NT2/D1 (cell line): ENCODE measurements around the gene PCBP2.

ENCODE experiments used
- DNase-seq: peaks from one replicate; pipeline ENCODE4 v3.0.0-alpha.2; 2011; ENCODE audit warnings: low read depth, low spot score
- H3K27me3 ChIP-seq: 2 replicates; pipeline ENCODE4 v1.6.0; 2011; ENCODE audit warnings: mild to moderate bottlenecking; ENCODE audit not compliant: insufficient read length, insufficient read depth
- H3K36me3 ChIP-seq: 2 replicates; pipeline ENCODE4 v1.6.1; 2011; ENCODE audit warnings: mild to moderate bottlenecking, low read length, mixed read lengths; ENCODE audit not compliant: insufficient read depth, insufficient read length
- H3K4me1 ChIP-seq: 2 replicates; pipeline ENCODE4 v1.5.1; 2011; ENCODE audit not compliant: insufficient read depth, insufficient read length
- H3K4me3 ChIP-seq: 2 replicates; pipeline ENCODE4 v1.5.1; 2011; ENCODE audit warnings: low read depth; ENCODE audit not compliant: insufficient read length
- H3K9ac ChIP-seq: 2 replicates; pipeline ENCODE4 v1.6.0; 2011; ENCODE audit warnings: low read depth; ENCODE audit not compliant: insufficient read length
- H3K9me3 ChIP-seq: 2 replicates; pipeline ENCODE4 v1.5.1; 2011; ENCODE audit warnings: mild to moderate bottlenecking, low read length; ENCODE audit not compliant: insufficient read depth
- SUZ12 ChIP-seq: IDR thresholded peaks from 2 replicates; pipeline ENCODE4 v1.6.1; 2011; ENCODE audit not compliant: insufficient read length, insufficient read depth; ENCODE audit errors: extremely low read depth
- YY1 ChIP-seq: IDR thresholded peaks from 2 replicates; pipeline ENCODE4 v1.6.1; 2011; ENCODE audit not compliant: insufficient read length, insufficient read depth
- ZNF274 ChIP-seq: IDR thresholded peaks from 2 replicates; pipeline ENCODE4 v1.6.1; 2011; ENCODE audit warnings: mild to moderate bottlenecking, low read depth, low read length

Gene PCBP2

GRCh38 chr12:53500776-53501614 lies 49.1 kb downstream of the PCBP2 start, which contains the start of gene TARBP2:
Gene TARBP2, plus strand, starts transcription at chr12:53501283. Its CDS starts 126 bp downstream, at chr12:53501409.
- H3K9me3 ChIP-seq = peaks cover 4% of the 10 kb centered on the region; the same call in 1 of the 2 replicates
- peak; percentile 98 for DNase-seq
- H3K36me3 ChIP-seq = peaks cover 41% of the 10 kb centered on the region
- no peaks in the 10 kb centered on the region for H3K27me3 ChIP-seq
- H3K4me3 ChIP-seq = peak within 1 kb of the TSS; percentile 88
- peaks cover 12% of the 10 kb centered on the region for H3K4me1 ChIP-seq
- H3K9ac ChIP-seq = peak within 1 kb of the TSS; percentile 98
- no peak for TF ChIP-seq SUZ12
- TF ChIP-seq YY1 = no peak
- TF ChIP-seq ZNF274 = no peak

GRCh38 chr12:53501615-53502181 lies 49.8 kb downstream of the PCBP2 start:
- Histone ChIP-seq H3K27me3 (no peaks in the 10 kb centered on the region), H3K4me1 (peaks cover 10% of the 10 kb centered on the region), H3K9me3 (peaks cover 4% of the 10 kb centered on the region; the same call in 1 of the 2 replicates), H3K9ac (peak overlapping the region; percentile 98), H3K36me3 (peaks cover 48% of the 10 kb centered on the region), H3K4me3 (peak overlapping the region; percentile 88)
- DNase-seq = no peak
- TF ChIP-seq YY1 = no peak
- no peak for TF ChIP-seq ZNF274
- no peak for TF ChIP-seq SUZ12

- H3K4me3 ChIP-seq = peak overlapping the region; percentile 88
- no peak for DNase-seq
- TF ChIP-seq YY1 (no peak), SUZ12 (no peak), ZNF274 (no peak)
- H3K9me3 ChIP-seq = peaks cover 4% of the 10 kb centered on the region; the same call in 1 of the 2 replicates
- H3K27me3 ChIP-seq = no peaks in the 10 kb centered on the region
- peaks cover 54% of the 10 kb centered on the region for H3K36me3 ChIP-seq
- H3K9ac ChIP-seq = no peak overlapping the region
- H3K4me1 ChIP-seq = peaks cover 13% of the 10 kb centered on the region
These were observed 50.4 kb downstream of the PCBP2 start for GRCh38 chr12:53502331-53502730.

- no peak overlapping the region for H3K9ac ChIP-seq
- no peak overlapping the region for H3K4me3 ChIP-seq
- H3K9me3 ChIP-seq = peaks cover 4% of the 10 kb centered on the region; the same call in 1 of the 2 replicates
- peaks cover 13% of the 10 kb centered on the region for H3K4me1 ChIP-seq
- peaks cover 59% of the 10 kb centered on the region for H3K36me3 ChIP-seq
- TF ChIP-seq YY1 = no peak
- no peak for TF ChIP-seq ZNF274
- no peak for TF ChIP-seq SUZ12
- no peaks in the 10 kb centered on the region for H3K27me3 ChIP-seq
- no peak for DNase-seq
These were observed 51.3 kb downstream of the PCBP2 start for GRCh38 chr12:53502983-53503728.

GRCh38 chr12:53504004-53504920 lies 52.4 kb downstream of the PCBP2 start:
- Histone ChIP-seq H3K4me3 (no peak overlapping the region), H3K27me3 (no peaks in the 10 kb centered on the region), H3K9me3 (peaks cover 4% of the 10 kb centered on the region; the same call in 1 of the 2 replicates), H3K9ac (no peak overlapping the region), H3K36me3 (peaks cover 59% of the 10 kb centered on the region), H3K4me1 (peaks cover 10% of the 10 kb centered on the region)
- no peak for TF ChIP-seq ZNF274
- no peak for TF ChIP-seq YY1
- no peak for TF ChIP-seq SUZ12
- DNase-seq = no peak

- no peak for DNase-seq
- H3K9ac ChIP-seq = peak overlapping the region; percentile 16
- peaks cover 4% of the 10 kb centered on the region; the same call in 1 of the 2 replicates for H3K9me3 ChIP-seq
- peaks cover 59% of the 10 kb centered on the region for H3K36me3 ChIP-seq
- TF ChIP-seq ZNF274 (no peak), YY1 (no peak), SUZ12 (no peak)
- no peak overlapping the region for H3K4me3 ChIP-seq
- H3K4me1 ChIP-seq = peaks cover 10% of the 10 kb centered on the region
- H3K27me3 ChIP-seq = no peaks in the 10 kb centered on the region
These were observed 53.2 kb downstream of the PCBP2 start for GRCh38 chr12:53505086-53505485.
